Retinal pigment epithelial cell (primary cell): ENCODE measurements around the gene OLFML2A.

Experiments
- DNase-seq: peaks from one replicate; pipeline ENCODE4 v3.0.0-alpha.2; 2010; ENCODE audit warnings: low read depth
- H3K4me3 ChIP-seq: 2 replicates; pipeline ENCODE4 v1.5.1; 2011; ENCODE audit warnings: mild to moderate bottlenecking, low read length, control low read depth, moderate library complexity
- TF ChIP-seq, protein P1 (sequence below): conservative IDR thresholded peaks from 2 replicates; pipeline ENCODE4 v1.5.1; 2011; ENCODE audit warnings: low read depth, low read length, control low read depth, inconsistent platforms

The OLFML2A gene

GRCh38 chr9:124778575-124779367 is 1.8 kb downstream of the OLFML2A start:
- H3K4me3 ChIP-seq = no peak overlapping the region
- DNase-seq = no peak
- TF ChIP-seq, protein P1, sequence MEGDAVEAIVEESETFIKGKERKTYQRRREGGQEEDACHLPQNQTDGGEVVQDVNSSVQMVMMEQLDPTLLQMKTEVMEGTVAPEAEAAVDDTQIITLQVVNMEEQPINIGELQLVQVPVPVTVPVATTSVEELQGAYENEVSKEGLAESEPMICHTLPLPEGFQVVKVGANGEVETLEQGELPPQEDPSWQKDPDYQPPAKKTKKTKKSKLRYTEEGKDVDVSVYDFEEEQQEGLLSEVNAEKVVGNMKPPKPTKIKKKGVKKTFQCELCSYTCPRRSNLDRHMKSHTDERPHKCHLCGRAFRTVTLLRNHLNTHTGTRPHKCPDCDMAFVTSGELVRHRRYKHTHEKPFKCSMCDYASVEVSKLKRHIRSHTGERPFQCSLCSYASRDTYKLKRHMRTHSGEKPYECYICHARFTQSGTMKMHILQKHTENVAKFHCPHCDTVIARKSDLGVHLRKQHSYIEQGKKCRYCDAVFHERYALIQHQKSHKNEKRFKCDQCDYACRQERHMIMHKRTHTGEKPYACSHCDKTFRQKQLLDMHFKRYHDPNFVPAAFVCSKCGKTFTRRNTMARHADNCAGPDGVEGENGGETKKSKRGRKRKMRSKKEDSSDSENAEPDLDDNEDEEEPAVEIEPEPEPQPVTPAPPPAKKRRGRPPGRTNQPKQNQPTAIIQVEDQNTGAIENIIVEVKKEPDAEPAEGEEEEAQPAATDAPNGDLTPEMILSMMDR = no peak

DNA sequence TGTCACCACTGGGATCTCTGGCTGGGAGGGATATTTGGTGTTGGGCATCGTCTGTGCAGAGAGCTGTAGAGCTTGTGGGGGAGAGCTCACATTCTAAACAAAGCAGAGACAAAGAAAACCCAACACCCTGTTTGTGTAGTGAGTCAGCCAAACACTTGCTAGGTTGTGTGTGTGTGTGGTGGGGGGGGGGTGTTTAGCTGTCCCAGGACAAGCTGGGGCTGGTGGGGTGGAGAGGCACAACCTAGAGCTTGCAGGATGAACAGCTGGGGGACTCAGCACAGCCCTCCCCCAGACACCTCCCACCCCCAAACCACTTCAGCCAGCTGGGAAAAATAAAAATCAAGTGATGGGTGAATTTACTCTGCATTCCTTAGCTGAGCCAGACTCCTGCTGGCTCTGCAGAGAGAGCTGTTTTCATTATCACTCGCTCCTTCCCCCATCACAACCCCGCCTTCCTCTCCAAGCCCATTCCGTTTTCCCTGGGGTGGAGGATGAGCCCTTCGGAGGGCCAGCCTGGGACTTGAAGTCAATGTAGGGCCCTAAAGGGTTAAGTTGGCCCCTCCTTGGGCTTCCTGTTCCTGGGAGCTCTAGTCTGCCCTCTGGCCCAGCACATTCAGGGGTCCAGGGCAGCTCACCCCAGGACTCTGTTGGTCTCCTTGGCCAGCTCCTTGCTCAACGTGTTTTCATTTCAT is 2.6 kb downstream of the OLFML2A start:
- no peak overlapping the region for H3K4me3 ChIP-seq
- DNase-seq = peak; percentile 36
- TF ChIP-seq, protein P1 = no peak

- no peak overlapping the region for H3K4me3 ChIP-seq
- DNase-seq = no peak
- TF ChIP-seq, protein P1 = no peak
Measured at GRCh38 chr9:124780060-124780756, 3.3 kb downstream of the OLFML2A start.

- DNase-seq = no peak
- H3K4me3 ChIP-seq = no peak overlapping the region
- TF ChIP-seq, protein P1 = no peak
Measured at GRCh38 chr9:124780757-124781151, 3.8 kb downstream of the OLFML2A start.

DNA sequence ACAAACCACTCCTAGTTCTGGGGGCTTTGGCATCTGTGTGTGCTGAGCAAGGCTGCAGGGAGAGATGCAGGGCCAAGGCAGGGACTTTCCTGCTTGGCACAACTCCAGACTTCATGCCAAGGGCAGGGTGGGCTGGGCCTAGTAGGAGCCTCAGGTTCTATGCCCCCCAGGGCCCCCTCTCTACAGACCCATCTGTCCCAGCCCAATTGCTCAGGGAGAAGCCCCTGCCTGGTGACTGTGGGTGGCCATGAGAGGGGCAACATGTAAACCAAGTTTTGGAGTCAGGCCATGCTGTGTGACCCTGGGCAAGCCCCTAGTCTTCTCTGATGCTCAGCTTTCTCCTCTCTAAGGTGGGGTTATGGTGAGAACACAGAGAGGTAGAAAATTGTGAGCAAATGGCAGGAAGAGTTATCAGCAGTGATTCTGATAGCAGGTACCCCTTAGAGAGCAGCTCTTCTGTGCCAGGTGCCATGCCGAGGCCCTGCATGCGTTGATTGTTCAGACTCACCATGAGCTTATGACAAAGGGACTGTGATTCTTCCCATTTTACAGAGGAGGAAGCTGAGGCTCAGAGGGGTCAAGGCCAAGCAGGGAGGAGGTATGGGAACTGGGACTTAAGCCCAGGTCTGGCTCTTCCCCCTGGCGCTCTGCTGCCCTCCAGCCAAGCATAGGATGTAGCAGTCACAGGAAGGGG is 5.2 kb downstream of the OLFML2A start:
- H3K4me3 ChIP-seq = no peak overlapping the region
- DNase-seq = no peak
- TF ChIP-seq, protein P1 = no peak

- no peak for DNase-seq
- TF ChIP-seq, protein P1 = no peak
- H3K4me3 ChIP-seq = no peak overlapping the region
Measured at GRCh38 chr9:124782661-124783574, 6.0 kb downstream of the OLFML2A start.
